Caco-2 (cell line): ENCODE results near the gene MGAT3. TPM values are rescaled to one million over a fixed set of nuclear protein-coding genes. Genes with fewer than 3 reads are reported as not detected.
A peak's percentile ranks its signal among the peaks of the same experiment; 100 is the strongest.

Experiments
- BruUV-seq: library from RNA; stranded (reverse); fragments of 400-500 nt; replicated peaks from 2 replicates; lab custom pipeline; 2021; lab: Mats Ljungman, UMichigan
- CTCF ChIA-PET: fragments of 300-600 bp; sonication (Branson Sonifier 250); formaldehyde crosslinking; loops from one replicate; lab custom pipeline; 2022; ENCODE audit warnings: antibody characterized with exemption; lab: Charles Lee
- POLR2A ChIA-PET: fragments of 300-600 bp; sonication (Branson Sonifier 250); formaldehyde crosslinking; loops from one replicate; lab custom pipeline; 2022; ENCODE audit warnings: antibody characterized with exemption; lab: Charles Lee
- DNase-seq, 2 experiments: peaks; one replicate each; pipeline versions ENCODE4 v3.0.0 to v3.0.0-alpha.2; 2020 to 2022
- H3K27me3 ChIP-seq: replicated peaks from 2 replicates; pipeline ENCODE4 v1.6.0; 2011; ENCODE audit warnings: low read length; ENCODE audit not compliant: control insufficient read depth, insufficient read depth
- H3K36me3 ChIP-seq: 2 replicates; pipeline ENCODE4 v1.5.1; 2011; ENCODE audit warnings: low read length; ENCODE audit not compliant: control insufficient read depth, insufficient read depth
- H3K4me1 ChIP-seq: fragments of 250-450 bp; sonication (Bioruptor Pico); 2 replicates; pipeline ENCODE4 v1.5.1; 2020; ENCODE audit warnings: mild to moderate bottlenecking
- H3K4me3 ChIP-seq: 2 replicates; pipeline ENCODE4 v1.5.1; 2011; ENCODE audit warnings: low read depth, mild to moderate bottlenecking, control low read depth, low read length
- H3K9me3 ChIP-seq: fragments of 250-450 bp; sonication (Bioruptor Pico); 2 replicates; pipeline ENCODE4 v1.5.1; 2020; ENCODE audit warnings: mild to moderate bottlenecking, moderate library complexity
- H3K27ac Mint-ChIP-seq: one replicate; pipeline ENCODE4 v1.8.0; 2022; ENCODE audit warnings: mixed read lengths; ENCODE audit not compliant: unreplicated experiment
- H3K27me3 Mint-ChIP-seq: one replicate; pipeline ENCODE4 v1.8.0; 2022; ENCODE audit warnings: mixed read lengths; ENCODE audit not compliant: insufficient read depth, unreplicated experiment
- H3K36me3 Mint-ChIP-seq: one replicate; pipeline ENCODE4 v1.8.0; 2022; ENCODE audit warnings: mild to moderate bottlenecking, mixed read lengths; ENCODE audit not compliant: insufficient read depth, unreplicated experiment
- H3K4me1 Mint-ChIP-seq: one replicate; pipeline ENCODE4 v1.8.0; 2022; ENCODE audit warnings: low read depth, mixed read lengths; ENCODE audit not compliant: unreplicated experiment
- H3K4me3 Mint-ChIP-seq: one replicate; pipeline ENCODE4 v1.8.0; 2022; ENCODE audit warnings: mild to moderate bottlenecking, moderate library complexity, mixed read lengths; ENCODE audit not compliant: unreplicated experiment
- H3K9me3 Mint-ChIP-seq: one replicate; pipeline ENCODE4 v1.8.0; 2022; ENCODE audit warnings: mixed read lengths; ENCODE audit not compliant: unreplicated experiment
- intact Hi-C: fragments of 100-400 bp; cut with micrococcal nuclease; formaldehyde crosslinking; loops from one replicate; pipeline ENCODE4 v1.10.0; 2022; ENCODE audit not compliant: unreplicated experiment
- total RNA-seq: library from RNA; stranded (reverse); gene quantifications from 2 replicates; pipeline ENCODE4 v1.2.3, GENCODE V29; 2022
- TF ChIP-seq, protein P1 (sequence below), 2 experiments: fragments of 200-600 bp in 1 of 2; IDR thresholded peaks; 1 replicate in 1 of 2; 2 replicates in 1 of 2; pipeline versions ENCODE4 v1.5.1 to v1.8.0; 2011 to 2022; ENCODE audit warnings: antibody characterized with exemption in 1 of 2, control low read depth in 1 of 2, inconsistent platforms in 1 of 2, low read depth in 1 of 2, low read length in 1 of 2, mild to moderate bottlenecking in 1 of 2, moderate library complexity in 1 of 2; ENCODE audit not compliant: insufficient read depth in 1 of 2, severe bottlenecking in 1 of 2, unreplicated experiment in 1 of 2

The MGAT3 gene
- total RNA-seq, 1 experiment from 2014 or later = 16.6 TPM

DNA sequence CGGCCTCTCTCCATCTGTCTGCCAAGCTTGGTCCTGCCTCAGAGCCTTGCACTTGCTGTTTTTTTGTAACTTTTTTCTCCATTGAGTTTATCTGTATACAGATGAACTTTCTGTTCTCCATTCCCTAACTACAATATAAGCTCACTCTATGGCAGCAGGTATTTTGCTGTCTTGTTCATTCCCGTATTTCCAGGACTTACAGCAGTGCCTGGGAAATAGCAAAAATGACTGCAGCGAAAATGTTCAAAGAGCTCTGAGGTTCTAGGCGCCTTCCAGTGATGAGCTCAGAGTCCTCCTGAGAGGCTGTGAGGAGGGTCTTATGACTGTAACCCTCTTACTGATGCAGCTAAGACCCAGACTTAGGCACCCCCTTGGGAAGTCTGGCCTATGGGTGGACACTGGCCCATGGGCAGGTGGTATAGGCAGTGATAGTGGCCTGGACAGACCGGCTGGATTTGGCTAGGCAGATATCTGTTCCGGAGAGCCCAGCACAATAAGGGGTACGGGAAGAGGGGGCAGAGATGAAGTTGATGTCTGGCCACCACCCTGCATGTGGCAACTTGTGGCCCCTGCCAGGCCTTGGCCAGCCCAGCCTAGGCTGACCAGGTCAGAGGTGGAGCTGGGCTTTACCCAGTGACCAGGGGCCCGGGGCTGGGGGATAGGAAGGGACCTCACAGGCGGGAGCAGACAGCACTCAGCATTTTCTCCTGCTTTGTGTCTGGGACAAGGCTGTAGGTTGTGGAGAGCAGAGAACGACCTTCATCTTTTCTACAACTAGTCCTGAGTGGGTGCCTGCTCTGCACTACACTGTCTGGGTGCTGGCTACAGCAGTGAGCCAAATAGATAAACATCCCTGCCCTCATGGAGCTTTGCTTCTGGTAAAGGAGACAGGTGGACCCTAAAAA is 68.2 kb downstream of the MGAT3 start:
- ChIA-PET POLR2A (interaction anchor here (0.6 to 1.4 kb wide), 2 partner anchors 27 to 53 kb away, joined by 7 to 11 read pairs; no protein-coding TSS in a partner anchor), CTCF (interaction anchor here (1.2 kb wide), 1 partner anchor 11 kb away, joined by 4 read pairs; no protein-coding TSS in a partner anchor)
- intact Hi-C loops = loop anchor here (5.0 to 10.0 kb wide), 2 partner anchors 180 to 208 kb away; partner anchors contain the start of genes RPL3 and SYNGR1
- H3K4me3 Mint-ChIP-seq = peak overlapping the region; percentile 37
- no peaks in the 10 kb centered on the region for H3K9me3 Mint-ChIP-seq
- peak overlapping the region; percentile 98 for H3K27ac Mint-ChIP-seq
- Histone ChIP-seq H3K4me3 (no peak overlapping the region), H3K36me3 (peaks cover 11% of the 10 kb centered on the region), H3K27me3 (no peaks in the 10 kb centered on the region), H3K9me3 (no peaks in the 10 kb centered on the region), H3K4me1 (peaks cover 41% of the 10 kb centered on the region)
- TF ChIP-seq, protein P1, sequence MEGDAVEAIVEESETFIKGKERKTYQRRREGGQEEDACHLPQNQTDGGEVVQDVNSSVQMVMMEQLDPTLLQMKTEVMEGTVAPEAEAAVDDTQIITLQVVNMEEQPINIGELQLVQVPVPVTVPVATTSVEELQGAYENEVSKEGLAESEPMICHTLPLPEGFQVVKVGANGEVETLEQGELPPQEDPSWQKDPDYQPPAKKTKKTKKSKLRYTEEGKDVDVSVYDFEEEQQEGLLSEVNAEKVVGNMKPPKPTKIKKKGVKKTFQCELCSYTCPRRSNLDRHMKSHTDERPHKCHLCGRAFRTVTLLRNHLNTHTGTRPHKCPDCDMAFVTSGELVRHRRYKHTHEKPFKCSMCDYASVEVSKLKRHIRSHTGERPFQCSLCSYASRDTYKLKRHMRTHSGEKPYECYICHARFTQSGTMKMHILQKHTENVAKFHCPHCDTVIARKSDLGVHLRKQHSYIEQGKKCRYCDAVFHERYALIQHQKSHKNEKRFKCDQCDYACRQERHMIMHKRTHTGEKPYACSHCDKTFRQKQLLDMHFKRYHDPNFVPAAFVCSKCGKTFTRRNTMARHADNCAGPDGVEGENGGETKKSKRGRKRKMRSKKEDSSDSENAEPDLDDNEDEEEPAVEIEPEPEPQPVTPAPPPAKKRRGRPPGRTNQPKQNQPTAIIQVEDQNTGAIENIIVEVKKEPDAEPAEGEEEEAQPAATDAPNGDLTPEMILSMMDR (IDR thresholded peaks at IDR 0.05; ENCODE audit: insufficient read depth in 1 of 2, low read depth in 1 of 2, low read length in 1 of 2, severe bottlenecking in 1 of 2, unreplicated experiment in 1 of 2) = no peak
- peaks cover 41% of the 10 kb centered on the region for H3K4me1 Mint-ChIP-seq
- DNase-seq = peak in 1 of 2 experiments; percentile 16
- H3K27me3 Mint-ChIP-seq = no peaks in the 10 kb centered on the region
- peaks cover 100% of the 10 kb centered on the region for H3K36me3 Mint-ChIP-seq
- BruUV-seq = no TSS peak

DNA sequence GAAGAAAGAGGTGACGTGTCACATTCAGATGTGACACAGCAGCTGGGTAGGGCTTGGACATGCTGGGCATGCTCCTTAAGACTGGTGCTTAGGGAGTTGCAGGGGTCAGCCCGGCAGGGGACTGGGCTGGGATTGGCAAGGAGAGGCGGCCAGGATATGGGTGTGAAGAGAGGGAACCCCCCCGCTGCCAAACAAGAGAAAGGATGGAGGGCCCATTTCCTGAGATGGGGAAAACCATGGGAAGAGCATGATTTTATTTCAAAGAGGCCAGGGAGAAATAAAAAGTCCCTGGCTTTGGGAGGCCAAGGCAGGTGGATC is 68.8 kb downstream of the MGAT3 start:
- BruUV-seq = no TSS peak

DNA sequence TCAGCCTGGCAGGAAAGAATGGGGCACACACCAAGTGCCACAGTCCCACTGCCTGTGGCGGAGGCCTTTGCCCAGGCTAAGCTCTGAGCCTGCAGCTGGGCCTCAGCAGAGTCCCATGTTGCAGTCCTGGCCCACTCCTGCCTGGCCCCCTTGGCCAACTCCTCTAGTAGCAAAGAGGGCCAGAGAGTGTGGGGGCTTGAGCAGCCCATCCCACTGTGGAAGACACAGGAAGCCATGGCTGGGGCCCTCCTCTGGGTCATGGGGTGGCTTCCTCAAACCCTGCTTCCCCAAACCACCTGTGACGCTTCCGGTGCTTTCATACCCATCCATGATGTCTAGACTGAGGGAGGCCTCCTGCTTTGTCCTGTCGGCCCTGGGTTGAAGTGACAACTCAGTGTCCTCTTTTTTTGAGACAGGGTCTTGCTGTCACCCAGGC is 69.9 kb downstream of the MGAT3 start:
- BruUV-seq = no TSS peak
- POLR2A ChIA-PET = no interaction called here
- H3K9me3 ChIP-seq = no peaks in the 10 kb centered on the region
- H3K9me3 Mint-ChIP-seq = no peaks in the 10 kb centered on the region
- TF ChIP-seq, protein P1 (IDR thresholded peaks at IDR 0.05; ENCODE audit: insufficient read depth in 1 of 2, low read depth in 1 of 2, low read length in 1 of 2, severe bottlenecking in 1 of 2, unreplicated experiment in 1 of 2) = no peak
- CTCF ChIA-PET = interaction anchor here (0.6 kb wide), 1 partner anchor 45 kb away, joined by 4 read pairs; no protein-coding TSS in a partner anchor
- no peaks in the 10 kb centered on the region for H3K27me3 Mint-ChIP-seq
- peaks cover 99% of the 10 kb centered on the region for H3K36me3 Mint-ChIP-seq
- H3K27ac Mint-ChIP-seq = peak overlapping the region; percentile 77
- H3K27me3 ChIP-seq = no peaks in the 10 kb centered on the region
- intact Hi-C loops = loop anchor here (5.0 to 10.0 kb wide), 2 partner anchors 182 to 209 kb away; partner anchors contain the start of genes RPL3 and SYNGR1
- H3K4me3 ChIP-seq = no peak overlapping the region
- H3K36me3 ChIP-seq = peaks cover 11% of the 10 kb centered on the region
- peak in 1 of 2 experiments; percentile 23 for DNase-seq
- peaks cover 46% of the 10 kb centered on the region for H3K4me1 ChIP-seq
- H3K4me1 Mint-ChIP-seq = peaks cover 55% of the 10 kb centered on the region
- peak overlapping the region; percentile 26 for H3K4me3 Mint-ChIP-seq

More for the DNA sequence above, 68.8 kb downstream of the MGAT3 start:
- Mint-ChIP-seq H3K9me3 (no peaks in the 10 kb centered on the region), H3K36me3 (peaks cover 100% of the 10 kb centered on the region), H3K4me1 (peaks cover 44% of the 10 kb centered on the region), H3K27me3 (no peaks in the 10 kb centered on the region), H3K27ac (peak overlapping the region; percentile 98), H3K4me3 (no peak overlapping the region)
- no peak for DNase-seq
- TF ChIP-seq, protein P1 (IDR thresholded peaks at IDR 0.05; ENCODE audit: insufficient read depth in 1 of 2, low read depth in 1 of 2, low read length in 1 of 2, severe bottlenecking in 1 of 2, unreplicated experiment in 1 of 2) = no peak
- H3K36me3 ChIP-seq = peaks cover 11% of the 10 kb centered on the region
- H3K9me3 ChIP-seq = no peaks in the 10 kb centered on the region
- intact Hi-C loops = loop anchor here (5.0 to 10.0 kb wide), 2 partner anchors 181 to 208 kb away; partner anchors contain the start of genes RPL3 and SYNGR1
- POLR2A ChIA-PET = no interaction called here
- H3K4me3 ChIP-seq = no peak overlapping the region
- CTCF ChIA-PET = no interaction called here
- no peaks in the 10 kb centered on the region for H3K27me3 ChIP-seq
- H3K4me1 ChIP-seq = peaks cover 41% of the 10 kb centered on the region
